ENCODE data around the gene XCR1.
"Not testable (repeated sequence)": the region's sequence is repeated elsewhere in the genome, so short reads cannot be mapped to it uniquely, and the experiment has no call there.

The XCR1 gene

DNA sequence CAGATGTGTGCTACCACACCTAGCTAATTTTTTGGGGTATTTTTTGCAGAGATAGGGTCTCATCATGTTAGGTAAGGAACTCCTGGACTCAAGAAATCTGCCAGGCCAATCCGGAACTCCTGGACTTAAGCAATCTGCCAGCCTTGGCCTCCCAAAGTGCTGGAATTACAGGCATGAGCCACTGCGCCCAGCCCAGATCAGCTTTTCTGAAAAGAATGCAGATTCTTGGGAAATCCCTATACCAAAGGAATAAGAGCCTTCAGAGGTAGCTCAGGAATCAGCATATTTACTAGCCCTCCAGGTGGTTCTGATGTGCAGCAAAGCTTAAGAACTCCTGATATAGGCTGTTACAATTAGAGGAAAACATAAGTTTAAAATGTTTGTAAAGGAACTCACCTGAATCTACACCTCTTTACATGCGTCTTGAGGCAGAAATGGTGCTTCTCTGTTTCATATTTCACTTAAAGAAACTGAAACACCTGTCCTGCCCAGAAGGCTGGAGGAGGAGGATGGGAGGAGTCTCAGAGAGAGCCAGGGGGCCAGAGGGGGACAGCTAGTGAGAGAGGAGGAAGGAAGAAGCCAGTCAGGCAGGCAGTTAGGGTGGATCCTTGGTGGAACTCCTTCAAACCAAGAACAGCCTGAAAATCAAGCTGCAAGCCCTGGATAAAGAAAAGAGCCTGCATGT, at the start of gene XCR1:
TSS of gene XCR1 (minus strand) at position 463 of the 685 bp plus-strand sequence. CDS start 5,536 bp downstream, outside the sequence.
- DNase-seq = no peak

- DNase-seq = no peak
These were observed 49.3 kb upstream of the XCR1 start for GRCh38 chr3:46076606-46077005.

DNA sequence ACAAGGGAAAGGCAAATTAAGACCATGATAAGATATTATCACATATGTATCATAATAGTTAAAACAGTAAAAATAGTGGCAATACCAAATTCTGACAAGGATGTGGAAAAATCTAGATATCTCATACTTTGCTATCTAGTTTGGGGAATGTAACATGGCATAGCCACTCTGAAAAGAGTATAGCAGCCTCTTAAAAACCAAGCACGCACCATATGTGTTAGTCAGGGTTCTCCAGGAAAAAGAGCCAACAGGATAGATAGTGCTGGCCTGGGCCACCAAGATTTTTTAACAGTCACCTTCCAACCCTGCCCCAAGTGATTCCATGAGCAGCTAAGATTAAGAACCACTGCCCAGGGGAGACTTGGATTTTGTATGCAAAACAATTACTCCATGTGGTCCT, 48.5 kb upstream of the XCR1 start:
- DNase-seq = no peak

DNA sequence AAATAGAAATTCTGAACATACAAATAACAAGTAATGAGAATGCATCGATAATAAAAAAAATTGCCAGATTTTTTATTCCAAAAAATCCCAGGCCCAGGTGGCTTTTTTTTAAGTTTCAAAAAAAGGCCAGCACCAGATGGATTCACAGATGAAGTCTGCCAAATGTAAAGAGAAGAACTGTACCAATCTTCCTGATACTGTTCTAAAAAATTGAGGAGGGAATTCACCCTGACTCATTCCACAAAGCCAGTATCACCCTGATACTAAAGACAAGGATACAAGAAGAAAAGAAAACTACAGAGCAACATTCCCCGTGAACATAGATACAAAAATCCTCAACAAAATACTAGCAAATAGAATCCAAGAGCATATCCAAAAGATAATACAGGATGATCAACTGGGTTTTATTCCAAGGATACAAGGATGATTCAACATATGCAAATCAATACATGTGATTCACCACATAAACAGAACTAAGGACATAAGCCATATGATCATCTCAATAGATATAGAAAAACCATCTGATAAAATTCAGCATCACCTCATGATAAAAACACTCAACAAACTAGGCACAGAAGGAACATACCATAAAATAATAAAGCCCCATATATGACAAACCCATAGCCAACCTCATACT, 44.1 kb upstream of the XCR1 start:
- DNase-seq = no peak

- no peak for DNase-seq
These were observed 43.4 kb upstream of the XCR1 start for GRCh38 chr3:46070595-46071093.

GRCh38 chr3:46068501-46068900, 41.2 kb upstream of the XCR1 start:
- no peak for DNase-seq

DNA sequence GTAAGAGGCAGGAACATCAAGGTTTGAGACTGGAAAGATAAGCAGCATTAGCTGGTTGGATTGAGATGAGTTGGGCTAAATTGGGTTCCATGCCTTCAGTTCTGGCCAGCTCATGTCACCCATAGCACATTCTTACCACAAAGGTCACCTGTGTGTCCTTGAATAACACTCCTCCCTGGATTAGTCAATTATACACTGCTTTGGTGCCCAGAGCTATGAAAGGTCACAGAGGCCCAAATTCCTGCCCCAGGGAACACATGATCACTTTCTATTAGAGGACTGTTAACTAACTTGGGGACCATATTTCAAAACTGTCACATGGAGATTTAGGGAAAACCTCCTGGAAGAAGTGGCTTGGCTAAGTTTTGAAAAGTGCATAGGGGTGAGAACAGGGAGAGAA, 40.1 kb upstream of the XCR1 start:
- DNase-seq = no peak

DNA sequence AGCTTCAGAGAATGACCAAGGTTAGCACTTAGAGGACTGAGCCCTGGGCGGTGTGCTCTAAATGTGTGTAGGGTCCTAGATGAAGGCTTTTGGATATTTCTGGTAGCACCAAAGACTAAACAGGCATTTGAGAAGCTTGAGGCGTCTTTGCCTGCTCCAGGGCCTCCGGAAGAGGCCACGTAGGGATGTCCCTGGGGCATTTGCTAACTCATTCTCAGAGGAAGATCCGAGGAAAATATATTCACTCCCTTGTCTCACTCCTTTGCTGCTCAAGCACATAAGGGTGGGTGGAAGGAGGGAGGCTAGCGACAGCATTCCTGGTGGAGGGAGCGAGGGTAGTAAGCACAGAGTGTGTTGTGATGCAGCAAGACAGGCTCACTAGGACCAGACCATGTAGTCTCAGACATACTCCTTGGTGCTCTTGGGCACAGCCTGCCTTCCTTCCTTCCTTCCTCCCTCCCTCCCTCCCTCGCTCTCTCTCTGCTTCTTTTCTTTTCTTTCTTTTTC, 38.5 kb upstream of the XCR1 start:
- no peak for DNase-seq

DNA sequence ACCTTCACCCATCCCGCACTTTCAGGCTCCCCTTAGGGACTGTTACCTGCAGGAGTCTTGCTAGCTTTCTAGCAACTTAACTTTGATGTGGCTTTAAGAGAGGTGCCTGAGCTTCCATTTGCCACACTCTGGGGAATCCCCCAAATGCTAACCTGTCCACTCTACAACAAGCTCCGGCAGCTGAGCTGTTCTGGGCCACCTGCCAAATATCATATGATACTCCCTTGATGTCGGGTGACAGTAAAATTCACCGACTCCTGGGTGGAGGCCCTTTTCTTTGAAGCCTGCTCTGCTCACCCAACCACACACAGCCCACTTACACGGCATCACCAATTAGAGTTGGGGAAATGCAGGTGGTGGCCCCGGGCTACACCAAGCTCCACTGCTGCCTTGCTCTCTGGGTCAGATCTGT, 38.0 kb upstream of the XCR1 start:
- DNase-seq = peak; percentile 8

GRCh38 chr3:46062679-46063078, 35.4 kb upstream of the XCR1 start:
- DNase-seq = no peak

DNA sequence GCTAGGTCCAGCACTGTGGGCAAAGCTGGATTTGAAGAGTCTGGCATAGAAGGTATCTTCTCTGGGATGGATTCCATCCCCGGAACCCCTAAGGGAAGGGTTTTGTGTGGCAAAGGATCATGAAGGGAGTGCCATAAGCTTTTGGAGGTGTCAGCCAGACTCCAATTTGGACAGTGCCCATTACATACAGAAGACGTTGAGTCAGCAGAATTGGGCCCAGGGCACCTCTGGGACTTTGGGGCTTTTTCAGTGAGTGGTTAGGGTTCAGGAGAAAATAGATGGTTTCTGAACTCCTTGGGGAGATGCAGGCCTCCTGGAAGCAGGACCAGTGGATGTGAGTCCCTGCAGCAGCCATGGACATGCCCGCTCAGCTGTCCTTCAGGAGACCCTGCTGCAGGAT, 34.6 kb upstream of the XCR1 start:
- DNase-seq = no peak

DNA sequence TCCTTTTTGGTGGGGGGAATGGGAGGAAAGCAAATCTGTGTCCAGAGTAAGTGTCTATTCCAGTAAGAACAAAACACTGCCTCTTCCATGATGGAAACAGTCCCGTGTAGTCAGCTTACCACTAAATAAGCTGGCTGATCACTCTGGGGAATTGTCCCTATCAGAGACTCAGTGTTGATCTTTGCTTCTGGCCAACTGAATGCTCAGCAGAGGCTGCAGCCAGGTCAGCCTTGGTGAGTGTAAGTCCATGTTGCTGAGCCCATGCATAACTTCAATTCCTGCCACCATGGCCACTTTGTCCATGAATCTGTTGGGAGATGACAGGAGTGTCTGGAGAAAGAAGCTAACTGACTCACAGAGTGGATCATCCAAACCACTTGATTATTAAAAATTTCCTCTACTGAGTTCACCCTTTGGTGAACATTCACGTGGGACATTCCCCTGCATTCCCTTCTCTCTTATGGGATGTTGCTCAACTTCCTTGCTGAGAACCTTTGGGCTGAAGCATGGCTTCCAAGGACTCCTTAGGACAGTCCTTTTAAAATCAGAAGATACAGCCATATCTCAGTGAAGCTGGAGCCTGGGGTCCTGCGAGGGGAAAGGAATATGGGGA, 33.9 kb upstream of the XCR1 start:
- DNase-seq = no peak

- DNase-seq = no peak
These were observed 33.3 kb upstream of the XCR1 start for GRCh38 chr3:46060551-46060950.

GRCh38 chr3:46059432-46059831, 32.1 kb upstream of the XCR1 start:
- DNase-seq = no peak

DNA sequence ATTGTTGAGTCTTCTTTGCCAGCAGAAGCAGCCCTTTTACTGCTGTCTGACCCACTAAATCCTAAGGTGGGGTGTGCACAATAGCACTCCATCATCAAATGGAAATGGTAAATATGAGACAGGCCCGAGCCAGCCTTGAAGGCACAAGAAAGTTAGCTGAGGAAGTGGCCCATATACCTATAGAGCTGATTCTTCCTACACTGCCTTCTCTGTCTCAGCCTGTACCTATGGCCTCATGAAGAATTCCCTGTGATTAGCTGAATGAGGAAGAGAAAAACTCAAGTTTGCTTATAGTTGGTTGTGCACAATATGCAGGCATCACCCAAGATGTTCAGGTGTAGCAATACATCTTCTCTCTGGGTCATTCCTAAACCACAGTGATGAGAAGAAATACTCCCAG, 31.7 kb upstream of the XCR1 start:
- DNase-seq = no peak

DNA sequence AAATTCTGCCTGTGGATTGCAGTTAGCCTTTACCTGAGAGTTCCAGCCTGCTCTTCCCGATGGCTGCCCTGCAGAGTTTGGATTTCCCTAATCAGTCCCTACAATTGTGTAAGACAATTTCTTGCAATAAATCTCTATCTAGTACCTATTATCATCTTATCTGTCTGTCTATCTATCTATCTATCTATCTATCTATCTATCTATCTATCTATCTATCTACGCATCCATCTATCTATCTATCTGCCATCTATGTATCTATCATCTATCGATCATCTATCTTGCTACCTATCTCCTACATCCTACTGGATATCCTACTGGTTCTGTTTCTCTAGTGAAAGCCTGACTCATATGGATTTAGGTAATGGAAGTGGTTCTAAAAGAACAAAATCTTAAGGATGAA, 30.4 kb upstream of the XCR1 start:
- DNase-seq = no peak

DNA sequence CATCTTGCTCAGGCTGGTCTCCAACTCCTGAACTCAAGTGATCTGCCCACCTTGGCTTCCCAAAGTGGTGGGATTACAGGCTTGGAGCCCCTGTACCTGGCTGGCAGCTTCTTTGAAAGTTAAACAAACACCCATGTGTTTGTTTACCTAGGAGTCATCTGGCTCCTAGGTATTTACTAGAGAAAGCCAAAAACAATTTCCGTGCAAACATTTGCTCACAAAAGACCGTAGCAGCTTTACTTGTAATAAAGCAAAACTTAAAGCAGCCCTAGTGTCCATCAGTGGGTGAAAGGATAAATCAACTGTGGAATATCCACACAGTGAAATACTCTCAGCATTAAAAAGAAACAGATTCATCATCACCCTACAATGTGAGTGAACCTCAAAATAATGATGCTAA, 29.4 kb upstream of the XCR1 start:
- no peak for DNase-seq

- DNase-seq = not testable (repeated sequence)
These were observed 26.7 kb upstream of the XCR1 start for GRCh38 chr3:46053761-46054515.

GRCh38 chr3:46053265-46053664, 26.0 kb upstream of the XCR1 start:
- not testable (repeated sequence) for DNase-seq

DNA sequence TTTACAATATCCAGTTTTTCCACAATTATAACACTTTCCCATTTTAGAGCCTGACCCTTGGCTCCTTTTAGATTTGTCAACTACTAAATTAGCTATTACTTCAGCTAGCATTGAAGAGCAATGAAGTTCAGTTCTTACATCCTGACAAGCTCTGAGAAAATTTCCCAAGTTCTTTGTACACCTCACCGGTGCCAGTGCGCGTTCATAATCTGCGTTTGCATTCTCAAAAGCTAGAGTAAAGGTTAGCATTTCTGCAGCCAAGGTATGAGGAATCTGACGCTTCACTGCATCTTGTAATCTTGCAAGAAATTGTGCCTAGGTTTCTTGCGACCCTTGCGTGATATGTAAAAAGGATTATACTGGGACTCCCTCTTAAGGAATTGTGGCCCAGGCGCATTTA, 25.2 kb upstream of the XCR1 start:
- DNase-seq = no peak

DNA sequence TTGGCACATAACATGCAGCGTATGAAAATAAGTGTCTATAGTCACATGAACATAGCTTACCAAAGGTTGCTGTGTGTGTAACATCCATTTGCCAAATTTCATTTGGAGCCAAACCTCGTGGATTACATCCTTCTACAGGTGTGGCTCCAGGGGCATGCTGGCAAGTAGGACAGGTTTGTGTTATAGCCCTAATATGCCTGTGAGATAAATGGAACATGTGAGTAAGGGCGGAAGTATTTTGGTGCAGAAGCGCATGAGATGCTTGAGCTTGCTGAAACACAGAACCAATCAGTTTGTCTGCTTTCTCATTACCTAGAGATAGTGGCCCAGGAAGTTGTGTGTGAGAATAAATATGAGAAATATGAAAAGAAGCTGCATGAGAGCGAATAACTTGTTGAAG, 21.8 kb upstream of the XCR1 start:
- DNase-seq = no peak

- not testable (repeated sequence) for DNase-seq
These were observed 18.9 kb upstream of the XCR1 start for GRCh38 chr3:46046231-46046630.

DNA sequence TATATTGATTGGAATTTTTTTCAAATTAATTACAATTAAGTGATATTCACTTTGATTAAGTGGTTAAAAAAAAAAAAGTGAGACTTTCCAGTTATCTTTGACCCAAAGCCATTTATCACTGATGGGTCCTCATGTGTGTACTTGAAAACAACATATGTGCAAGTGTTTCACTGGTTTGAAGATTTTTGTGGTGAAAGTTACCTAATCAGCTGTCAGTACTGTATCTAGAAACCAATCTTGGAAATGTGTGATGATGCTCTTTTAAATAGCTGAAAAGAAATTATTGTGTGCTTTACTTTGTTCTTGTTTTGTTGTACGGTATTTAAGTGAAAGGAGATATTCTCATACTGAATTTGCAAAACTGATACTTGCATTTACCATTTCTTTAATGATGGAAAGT, 11.6 kb upstream of the XCR1 start:
- DNase-seq = no peak
